Panc1 (cell line): ENCODE measurements around the gene SLC39A12.

Source experiments
- TF ChIP-seq, protein P1 (sequence below): fragments of 450-650 bp; IDR thresholded peaks from 2 replicates; pipeline ENCODE4 v1.5.1; 2017; ENCODE audit warnings: mild to moderate bottlenecking
- TF ChIP-seq, protein P2 (sequence below), 2 experiments: IDR thresholded peaks; 2 replicates each; pipeline ENCODE4 v1.6.1; 2011 to 2012; ENCODE audit warnings: low read depth in 2 of 2, control low read depth in 1 of 2, low read length in 1 of 2, mild to moderate bottlenecking in 1 of 2, moderate library complexity in 1 of 2; ENCODE audit not compliant: insufficient read depth in 1 of 2

DNA sequence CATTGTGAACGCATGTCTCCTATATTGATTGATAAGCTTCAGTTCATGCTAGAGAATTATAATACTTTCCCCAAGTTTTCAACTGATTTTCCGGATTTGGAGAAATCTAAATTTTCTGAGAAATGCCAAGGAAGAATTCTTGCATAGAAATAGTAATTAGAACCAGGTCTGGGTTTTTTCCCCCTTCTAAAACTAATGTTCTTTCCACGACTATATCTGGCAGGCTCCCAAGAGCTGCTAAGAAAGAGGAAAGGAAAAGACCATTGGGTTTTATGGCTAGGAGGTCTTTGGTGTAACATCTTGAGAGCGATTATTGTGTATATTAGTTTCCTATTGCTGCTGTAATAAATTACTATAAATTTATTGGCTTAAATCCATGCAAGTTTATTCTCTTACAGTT, 116.7 kb downstream of the SLC39A12 start:
- TF ChIP-seq, protein P1, sequence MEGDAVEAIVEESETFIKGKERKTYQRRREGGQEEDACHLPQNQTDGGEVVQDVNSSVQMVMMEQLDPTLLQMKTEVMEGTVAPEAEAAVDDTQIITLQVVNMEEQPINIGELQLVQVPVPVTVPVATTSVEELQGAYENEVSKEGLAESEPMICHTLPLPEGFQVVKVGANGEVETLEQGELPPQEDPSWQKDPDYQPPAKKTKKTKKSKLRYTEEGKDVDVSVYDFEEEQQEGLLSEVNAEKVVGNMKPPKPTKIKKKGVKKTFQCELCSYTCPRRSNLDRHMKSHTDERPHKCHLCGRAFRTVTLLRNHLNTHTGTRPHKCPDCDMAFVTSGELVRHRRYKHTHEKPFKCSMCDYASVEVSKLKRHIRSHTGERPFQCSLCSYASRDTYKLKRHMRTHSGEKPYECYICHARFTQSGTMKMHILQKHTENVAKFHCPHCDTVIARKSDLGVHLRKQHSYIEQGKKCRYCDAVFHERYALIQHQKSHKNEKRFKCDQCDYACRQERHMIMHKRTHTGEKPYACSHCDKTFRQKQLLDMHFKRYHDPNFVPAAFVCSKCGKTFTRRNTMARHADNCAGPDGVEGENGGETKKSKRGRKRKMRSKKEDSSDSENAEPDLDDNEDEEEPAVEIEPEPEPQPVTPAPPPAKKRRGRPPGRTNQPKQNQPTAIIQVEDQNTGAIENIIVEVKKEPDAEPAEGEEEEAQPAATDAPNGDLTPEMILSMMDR, result no peak
- TF ChIP-seq, protein P2, sequence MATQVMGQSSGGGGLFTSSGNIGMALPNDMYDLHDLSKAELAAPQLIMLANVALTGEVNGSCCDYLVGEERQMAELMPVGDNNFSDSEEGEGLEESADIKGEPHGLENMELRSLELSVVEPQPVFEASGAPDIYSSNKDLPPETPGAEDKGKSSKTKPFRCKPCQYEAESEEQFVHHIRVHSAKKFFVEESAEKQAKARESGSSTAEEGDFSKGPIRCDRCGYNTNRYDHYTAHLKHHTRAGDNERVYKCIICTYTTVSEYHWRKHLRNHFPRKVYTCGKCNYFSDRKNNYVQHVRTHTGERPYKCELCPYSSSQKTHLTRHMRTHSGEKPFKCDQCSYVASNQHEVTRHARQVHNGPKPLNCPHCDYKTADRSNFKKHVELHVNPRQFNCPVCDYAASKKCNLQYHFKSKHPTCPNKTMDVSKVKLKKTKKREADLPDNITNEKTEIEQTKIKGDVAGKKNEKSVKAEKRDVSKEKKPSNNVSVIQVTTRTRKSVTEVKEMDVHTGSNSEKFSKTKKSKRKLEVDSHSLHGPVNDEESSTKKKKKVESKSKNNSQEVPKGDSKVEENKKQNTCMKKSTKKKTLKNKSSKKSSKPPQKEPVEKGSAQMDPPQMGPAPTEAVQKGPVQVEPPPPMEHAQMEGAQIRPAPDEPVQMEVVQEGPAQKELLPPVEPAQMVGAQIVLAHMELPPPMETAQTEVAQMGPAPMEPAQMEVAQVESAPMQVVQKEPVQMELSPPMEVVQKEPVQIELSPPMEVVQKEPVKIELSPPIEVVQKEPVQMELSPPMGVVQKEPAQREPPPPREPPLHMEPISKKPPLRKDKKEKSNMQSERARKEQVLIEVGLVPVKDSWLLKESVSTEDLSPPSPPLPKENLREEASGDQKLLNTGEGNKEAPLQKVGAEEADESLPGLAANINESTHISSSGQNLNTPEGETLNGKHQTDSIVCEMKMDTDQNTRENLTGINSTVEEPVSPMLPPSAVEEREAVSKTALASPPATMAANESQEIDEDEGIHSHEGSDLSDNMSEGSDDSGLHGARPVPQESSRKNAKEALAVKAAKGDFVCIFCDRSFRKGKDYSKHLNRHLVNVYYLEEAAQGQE (IDR thresholded peaks at IDR 0.05; ENCODE audit: insufficient read depth in 1 of 2, low read depth in 2 of 2, low read length in 1 of 2), result no peak
